Natural killer cell (primary cell): ENCODE results near the gene CD34. TPM values are rescaled to one million over a fixed set of nuclear protein-coding genes. Genes with fewer than 3 reads are reported as not detected.

Source experiments
- ATAC-seq, 3 donors: fragments of 150-1000 bp in 2 of 3; fragments of 200-7000 bp in 1 of 3; cut with Tn5 transposase; 1 replicate in 1 of 3; 2 replicates in 2 of 3; pipeline ENCODE4 v1.10.0; 2021; ENCODE audit warnings: mild to moderate bottlenecking in 2 of 3, moderate library complexity in 2 of 3
- DNase-seq, 2 donors: peaks; one replicate each; pipeline versions ENCODE4 v3.0.0 to v3.0.0-alpha.2; 2013 to 2021; ENCODE audit warnings: mixed read lengths in 1 of 2
- H3K27ac ChIP-seq: one replicate; pipeline ENCODE4 v1.5.1; 2013; ENCODE audit warnings: mild to moderate bottlenecking, low read length
- H3K27me3 ChIP-seq: one replicate; pipeline ENCODE4 v1.6.1; 2013; ENCODE audit warnings: low read length; ENCODE audit not compliant: control insufficient read depth, insufficient read depth
- H3K36me3 ChIP-seq: one replicate; pipeline ENCODE4 v1.6.1; 2013; ENCODE audit warnings: low read length; ENCODE audit not compliant: control insufficient read depth, insufficient read depth
- H3K4me1 ChIP-seq: one replicate; pipeline ENCODE4 v1.6.1; 2013; ENCODE audit warnings: low read length; ENCODE audit not compliant: control insufficient read depth, insufficient read depth
- H3K4me3 ChIP-seq: one replicate; pipeline ENCODE4 v1.5.1; 2013; ENCODE audit warnings: low read length
- H3K9me3 ChIP-seq: one replicate; pipeline ENCODE4 v1.6.1; 2013; ENCODE audit warnings: low read length; ENCODE audit not compliant: control insufficient read depth, insufficient read depth
- H3K27ac Mint-ChIP-seq, 2 donors: one replicate each; pipeline ENCODE4 v1.8.0; 2022; ENCODE audit warnings: mild to moderate bottlenecking in 2 of 2, mixed read lengths in 2 of 2, moderate library complexity in 1 of 2
- H3K27me3 Mint-ChIP-seq, 2 donors: one replicate each; pipeline ENCODE4 v1.8.0; 2022; ENCODE audit warnings: low read depth in 2 of 2, mixed read lengths in 2 of 2
- H3K36me3 Mint-ChIP-seq: one replicate; pipeline ENCODE4 v1.8.0; 2022; ENCODE audit warnings: mixed read lengths
- H3K4me1 Mint-ChIP-seq, 2 donors: one replicate each; pipeline ENCODE4 v1.8.0; 2022; ENCODE audit warnings: mixed read lengths in 2 of 2
- H3K4me3 Mint-ChIP-seq: one replicate; pipeline ENCODE4 v1.8.0; 2022; ENCODE audit warnings: mild to moderate bottlenecking, moderate library complexity, mixed read lengths
- H3K9me3 Mint-ChIP-seq, 2 donors: one replicate each; pipeline ENCODE4 v1.8.0; 2022; ENCODE audit warnings: mixed read lengths in 2 of 2
- WGBS: methylation state at CpG from one replicate; pipeline ENCODE4 v1.1.7; 2013; ENCODE audit warnings: missing lambda C conversion rate; ENCODE audit not compliant: insufficient coverage; 5-methylcytosine and 5-hydroxymethylcytosine counted together
- intact Hi-C: fragments of 100-400 bp; cut with micrococcal nuclease; formaldehyde crosslinking; loops from one replicate; pipeline ENCODE4 v1.14.2; 2022
- total RNA-seq, 4 donors: library from RNA; stranded (reverse); fragments of 120-200 nt in 1 of 4; gene quantifications; one replicate each; pipeline versions ENCODE4 v1.2.3 to v1.2.4, GENCODE V29; 2013 to 2022
- TF ChIP-seq, protein P1 (sequence below): fragments of 200-600 bp; IDR thresholded peaks from one replicate; pipeline ENCODE4 v1.8.0; 2022; ENCODE audit warnings: antibody characterized with exemption

CD34 gene
- total RNA-seq, 3 donors from 2014 or later (not counting 1 experiment from before 2014, with no cell fraction given) = 0.14 to 0.30 TPM; not detected in 1

DNA sequence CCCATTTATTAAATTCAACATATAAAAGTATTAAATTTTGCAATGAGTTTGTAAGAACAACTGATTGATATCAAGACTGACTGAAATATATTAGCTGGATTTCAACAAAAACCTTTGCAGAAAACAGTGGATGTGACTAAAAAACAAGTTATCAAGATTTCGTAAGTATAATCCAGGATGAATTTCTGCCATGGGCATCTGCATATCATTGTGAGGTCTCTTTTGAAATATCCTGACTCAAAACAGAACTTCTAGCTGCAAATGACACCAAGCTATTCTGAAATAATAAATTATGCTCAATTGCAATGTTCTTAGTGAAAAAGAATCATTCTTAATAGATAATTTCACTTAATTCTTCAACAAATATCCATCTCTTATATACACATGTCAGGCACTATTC, 52.6 kb downstream of the CD34 start:
- ATAC-seq = no peak
- TF ChIP-seq, protein P1, sequence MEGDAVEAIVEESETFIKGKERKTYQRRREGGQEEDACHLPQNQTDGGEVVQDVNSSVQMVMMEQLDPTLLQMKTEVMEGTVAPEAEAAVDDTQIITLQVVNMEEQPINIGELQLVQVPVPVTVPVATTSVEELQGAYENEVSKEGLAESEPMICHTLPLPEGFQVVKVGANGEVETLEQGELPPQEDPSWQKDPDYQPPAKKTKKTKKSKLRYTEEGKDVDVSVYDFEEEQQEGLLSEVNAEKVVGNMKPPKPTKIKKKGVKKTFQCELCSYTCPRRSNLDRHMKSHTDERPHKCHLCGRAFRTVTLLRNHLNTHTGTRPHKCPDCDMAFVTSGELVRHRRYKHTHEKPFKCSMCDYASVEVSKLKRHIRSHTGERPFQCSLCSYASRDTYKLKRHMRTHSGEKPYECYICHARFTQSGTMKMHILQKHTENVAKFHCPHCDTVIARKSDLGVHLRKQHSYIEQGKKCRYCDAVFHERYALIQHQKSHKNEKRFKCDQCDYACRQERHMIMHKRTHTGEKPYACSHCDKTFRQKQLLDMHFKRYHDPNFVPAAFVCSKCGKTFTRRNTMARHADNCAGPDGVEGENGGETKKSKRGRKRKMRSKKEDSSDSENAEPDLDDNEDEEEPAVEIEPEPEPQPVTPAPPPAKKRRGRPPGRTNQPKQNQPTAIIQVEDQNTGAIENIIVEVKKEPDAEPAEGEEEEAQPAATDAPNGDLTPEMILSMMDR = no peak
- intact Hi-C loops = no loop called here
- Histone ChIP-seq H3K36me3 (peaks cover 21% of the 10 kb centered on the region), H3K27me3 (no peaks in the 10 kb centered on the region), H3K4me1 (peaks cover 29% of the 10 kb centered on the region), H3K4me3 (no peak overlapping the region), H3K27ac (no peak overlapping the region), H3K9me3 (no peaks in the 10 kb centered on the region)
- 82% methylated on average over 1 of the region's 1 CpG for WGBS
- no peaks in the 10 kb centered on the region for H3K9me3 Mint-ChIP-seq
- no peaks in the 10 kb centered on the region for H3K27me3 Mint-ChIP-seq
- no peak overlapping the region for H3K4me3 Mint-ChIP-seq
- DNase-seq = no peak
- peaks cover 51 to 54% of the 10 kb centered on the region in 2 donors for H3K4me1 Mint-ChIP-seq
- H3K36me3 Mint-ChIP-seq = no peaks in the 10 kb centered on the region
- no peak overlapping the region for H3K27ac Mint-ChIP-seq

DNA sequence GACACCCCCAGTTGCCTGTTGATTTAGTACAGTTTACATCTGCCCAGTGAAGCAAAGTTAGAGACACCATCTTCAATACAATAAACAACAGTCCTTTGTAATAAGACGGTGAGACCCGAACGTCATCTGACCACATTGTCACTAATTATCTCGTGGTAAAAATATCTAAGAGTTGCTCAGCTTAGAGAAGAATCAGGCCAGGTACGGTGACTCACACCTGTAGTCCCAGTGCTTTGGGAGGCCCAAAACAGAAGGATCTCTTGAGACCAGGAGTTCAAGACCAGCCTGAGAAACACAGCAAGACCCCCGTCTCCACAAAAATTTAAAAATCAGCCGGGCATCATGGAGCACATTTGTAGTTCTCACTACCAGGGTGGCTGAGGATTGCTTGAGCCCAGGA, 53.5 kb downstream of the CD34 start:
- ATAC-seq = no peak
- no peak overlapping the region for H3K4me3 Mint-ChIP-seq
- intact Hi-C loops = no loop called here
- Histone ChIP-seq H3K36me3 (peaks cover 19% of the 10 kb centered on the region), H3K4me3 (no peak overlapping the region), H3K4me1 (peaks cover 35% of the 10 kb centered on the region), H3K9me3 (no peaks in the 10 kb centered on the region), H3K27ac (no peak overlapping the region), H3K27me3 (no peaks in the 10 kb centered on the region)
- WGBS = 93% methylated on average over 7 of the region's 7 CpGs
- peaks cover 51 to 54% of the 10 kb centered on the region in 2 donors for H3K4me1 Mint-ChIP-seq
- H3K9me3 Mint-ChIP-seq = no peaks in the 10 kb centered on the region
- no peaks in the 10 kb centered on the region for H3K27me3 Mint-ChIP-seq
- TF ChIP-seq, protein P1 = no peak
- DNase-seq = no peak
- H3K27ac Mint-ChIP-seq = no peak overlapping the region
- H3K36me3 Mint-ChIP-seq = no peaks in the 10 kb centered on the region

DNA sequence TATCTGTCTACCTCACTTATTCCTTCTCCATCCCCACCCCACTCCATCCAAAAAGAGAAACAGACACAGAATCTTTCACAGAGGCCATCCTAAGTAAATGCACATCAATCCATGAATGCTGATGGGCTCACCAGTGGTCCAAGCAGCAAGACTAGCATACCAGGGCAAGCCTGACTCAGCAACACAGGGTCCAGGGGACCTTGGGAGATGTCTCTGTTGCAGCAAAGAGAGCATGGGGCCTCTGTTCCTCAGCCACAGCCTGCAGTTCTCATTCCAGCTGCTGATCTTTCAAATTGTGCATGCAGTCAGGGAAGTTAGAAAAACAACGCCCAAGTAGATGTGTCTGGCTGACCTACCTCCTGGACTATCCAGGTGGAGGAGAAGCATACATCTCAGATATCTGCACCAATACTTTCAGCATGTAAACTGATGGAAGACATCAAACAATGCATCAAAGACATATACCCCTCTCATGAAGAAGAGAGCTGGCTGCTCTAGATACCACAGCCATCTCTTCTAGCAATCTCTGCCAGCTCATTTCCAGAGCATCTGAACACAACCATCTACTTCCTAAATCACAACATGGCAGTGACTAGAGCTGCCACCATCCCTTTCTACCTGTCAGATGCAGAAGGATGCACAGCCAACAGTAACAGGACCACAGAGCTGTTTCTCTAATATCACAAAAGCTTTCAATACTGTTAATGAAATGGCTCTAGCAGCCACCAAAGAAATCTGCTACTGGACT, 54.5 kb downstream of the CD34 start:
- Histone ChIP-seq H3K9me3 (no peaks in the 10 kb centered on the region), H3K36me3 (peaks cover 20% of the 10 kb centered on the region), H3K27me3 (no peaks in the 10 kb centered on the region), H3K4me1 (peaks cover 32% of the 10 kb centered on the region), H3K4me3 (no peak overlapping the region), H3K27ac (no peak overlapping the region)
- Mint-ChIP-seq H3K9me3 (no peaks in the 10 kb centered on the region), H3K4me1 (peaks cover 51 to 54% of the 10 kb centered on the region in 2 donors), H3K27me3 (no peaks in the 10 kb centered on the region), H3K36me3 (no peaks in the 10 kb centered on the region), H3K27ac (peak overlapping the region in 1 of 2 donors; percentile 14), H3K4me3 (no peak overlapping the region)
- DNase-seq (no peak), ATAC-seq (no peak)
- TF ChIP-seq, protein P1 = no peak
- WGBS = 50% methylated on average over 1 of the region's 1 CpG
- intact Hi-C loops = no loop called here

DNA sequence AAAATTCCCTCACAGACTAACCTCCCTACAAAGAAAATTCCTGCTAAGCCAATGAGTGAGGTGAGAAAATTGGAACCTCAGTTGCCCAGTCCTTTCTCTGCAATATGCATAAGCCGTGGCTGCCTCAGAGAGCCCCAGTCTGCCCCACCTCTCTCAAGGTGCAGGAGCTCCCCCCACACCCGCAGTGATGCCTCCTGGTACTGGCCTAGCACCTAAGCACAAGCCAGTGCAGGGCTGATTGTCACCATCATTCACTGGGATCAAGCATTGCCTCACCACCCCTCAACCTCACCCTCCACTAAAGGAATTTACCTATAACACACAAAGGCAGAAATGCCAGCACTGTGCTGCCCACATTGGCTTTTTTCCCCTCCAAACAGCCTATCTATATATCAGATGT, 56.9 kb downstream of the CD34 start:
- Mint-ChIP-seq H3K27me3 (no peaks in the 10 kb centered on the region), H3K9me3 (no peaks in the 10 kb centered on the region), H3K27ac (no peak overlapping the region), H3K4me3 (no peak overlapping the region), H3K36me3 (no peaks in the 10 kb centered on the region), H3K4me1 (peaks cover 72 to 76% of the 10 kb centered on the region in 2 donors)
- Histone ChIP-seq H3K4me3 (no peak overlapping the region), H3K36me3 (peaks cover 13% of the 10 kb centered on the region), H3K27ac (no peak overlapping the region), H3K27me3 (no peaks in the 10 kb centered on the region), H3K9me3 (no peaks in the 10 kb centered on the region), H3K4me1 (peaks cover 44% of the 10 kb centered on the region)
- ATAC-seq = no peak
- DNase-seq = no peak
- TF ChIP-seq, protein P1 = no peak
- WGBS = 95% methylated on average over 2 of the region's 2 CpGs
- intact Hi-C loops = no loop called here
